Measurements from ENCODE around the gene GRPR. TPM values are rescaled to one million over a fixed set of nuclear protein-coding genes. Genes with fewer than 3 reads are reported as not detected.
"Not testable (repeated sequence)": the region's sequence is repeated elsewhere in the genome, so short reads cannot be mapped to it uniquely, and the experiment has no call there.

GRPR gene
- total RNA-seq, 2 experiments from 2014 or later: not detected

- Mint-ChIP-seq H3K27ac (no peak overlapping the region), H3K4me3 (no peak overlapping the region), H3K4me1 (no peaks in the 10 kb centered on the region), H3K36me3 (no peaks in the 10 kb centered on the region), H3K9me3 (no peaks in the 10 kb centered on the region), H3K27me3 (peaks cover 8% of the 10 kb centered on the region)
- POLR2A ChIA-PET: no interaction called here
- DNase-seq (no peak), ATAC-seq (ENCODE audit: low read depth) (no peak)
These were observed 18.8 kb downstream of the GRPR start for GRCh38 chrX:16142246-16142558.

- Mint-ChIP-seq H3K36me3 (no peaks in the 10 kb centered on the region), H3K4me1 (no peaks in the 10 kb centered on the region), H3K9me3 (no peaks in the 10 kb centered on the region), H3K27ac (no peak overlapping the region), H3K27me3 (peaks cover 8% of the 10 kb centered on the region), H3K4me3 (no peak overlapping the region)
- DNase-seq (no peak), ATAC-seq (ENCODE audit: low read depth) (no peak)
- POLR2A ChIA-PET: no interaction called here
These were observed 20.6 kb downstream of the GRPR start for GRCh38 chrX:16143968-16144367.

DNA sequence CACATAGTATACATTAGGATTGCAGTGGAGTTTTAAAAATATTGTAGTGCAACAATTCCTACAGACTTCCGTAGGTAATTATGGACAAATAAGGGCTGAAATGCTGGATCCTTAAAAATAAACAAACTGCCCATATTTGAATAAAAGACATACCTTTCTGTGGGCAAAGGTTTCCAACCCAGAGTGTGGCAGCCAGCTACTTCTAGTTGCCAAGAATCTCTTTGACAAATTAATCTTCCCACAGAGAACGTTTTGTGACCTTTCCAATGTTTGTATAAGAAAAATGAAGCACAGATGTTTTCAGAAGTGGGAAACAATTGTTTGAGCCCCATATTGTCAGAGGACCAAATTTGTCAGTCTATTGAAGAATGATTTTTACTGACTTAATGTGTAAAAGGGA, 21.1 kb downstream of the GRPR start:
- ATAC-seq (ENCODE audit: low read depth) (no peak), DNase-seq (no peak)
- POLR2A ChIA-PET: no interaction called here
- Mint-ChIP-seq H3K4me3 (no peak overlapping the region), H3K9me3 (no peaks in the 10 kb centered on the region), H3K36me3 (no peaks in the 10 kb centered on the region), H3K4me1 (no peaks in the 10 kb centered on the region), H3K27ac (no peak overlapping the region), H3K27me3 (peaks cover 8% of the 10 kb centered on the region)

- H3K4me1 Mint-ChIP-seq; H3K4me3 Mint-ChIP-seq; ATAC-seq (ENCODE audit: low read depth); H3K9me3 Mint-ChIP-seq; H3K27me3 Mint-ChIP-seq; DNase-seq; H3K27ac Mint-ChIP-seq; H3K36me3 Mint-ChIP-seq; POLR2A ChIA-PET: not testable (repeated sequence)
These were observed 21.7 kb downstream of the GRPR start for GRCh38 chrX:16145093-16145492.

DNA sequence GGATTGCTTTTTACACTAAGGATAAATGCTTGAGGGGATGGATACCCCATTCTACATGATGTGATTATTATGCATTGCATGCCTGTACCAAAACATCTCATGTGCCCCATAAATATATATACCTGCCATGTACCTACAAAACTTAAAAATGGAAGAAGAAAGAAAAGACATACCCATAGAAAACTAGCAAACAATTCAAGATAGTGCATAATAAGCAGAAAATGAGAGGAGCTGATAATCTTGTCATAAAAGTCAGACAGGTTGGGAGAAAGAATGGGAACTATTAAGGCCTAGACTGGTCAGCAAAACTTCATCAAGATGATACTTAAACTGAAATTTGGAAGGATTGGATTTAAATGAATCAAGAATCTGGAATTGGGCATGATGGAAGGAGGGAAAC, 22.3 kb downstream of the GRPR start:
- POLR2A ChIA-PET: no interaction called here
- H3K4me3 Mint-ChIP-seq: no peak overlapping the region
- no peaks in the 10 kb centered on the region for H3K36me3 Mint-ChIP-seq
- ATAC-seq (ENCODE audit: low read depth) (no peak), DNase-seq (no peak)
- no peaks in the 10 kb centered on the region for H3K9me3 Mint-ChIP-seq
- peaks cover 8% of the 10 kb centered on the region for H3K27me3 Mint-ChIP-seq
- H3K27ac Mint-ChIP-seq: no peak overlapping the region
- H3K4me1 Mint-ChIP-seq: no peaks in the 10 kb centered on the region

- no peak for ATAC-seq (ENCODE audit: low read depth)
- H3K36me3 Mint-ChIP-seq: no peaks in the 10 kb centered on the region
- no peak for DNase-seq
- no peaks in the 10 kb centered on the region for H3K9me3 Mint-ChIP-seq
- no peak overlapping the region for H3K27ac Mint-ChIP-seq
- no peak overlapping the region for H3K4me3 Mint-ChIP-seq
- H3K4me1 Mint-ChIP-seq: no peaks in the 10 kb centered on the region
- peaks cover 3% of the 10 kb centered on the region for H3K27me3 Mint-ChIP-seq
- POLR2A ChIA-PET: no interaction called here
These were observed 25.5 kb downstream of the GRPR start for GRCh38 chrX:16148896-16149295.

GRCh38 chrX:16155581-16156096, 32.3 kb downstream of the GRPR start:
- POLR2A ChIA-PET: no interaction called here
- H3K27ac Mint-ChIP-seq: no peak overlapping the region
- H3K4me3 Mint-ChIP-seq: no peak overlapping the region
- H3K36me3 Mint-ChIP-seq: no peaks in the 10 kb centered on the region
- no peak for DNase-seq
- no peak for ATAC-seq (ENCODE audit: low read depth)
- H3K27me3 Mint-ChIP-seq: no peaks in the 10 kb centered on the region
- peaks cover 1% of the 10 kb centered on the region for H3K9me3 Mint-ChIP-seq
- H3K4me1 Mint-ChIP-seq: no peaks in the 10 kb centered on the region

DNA sequence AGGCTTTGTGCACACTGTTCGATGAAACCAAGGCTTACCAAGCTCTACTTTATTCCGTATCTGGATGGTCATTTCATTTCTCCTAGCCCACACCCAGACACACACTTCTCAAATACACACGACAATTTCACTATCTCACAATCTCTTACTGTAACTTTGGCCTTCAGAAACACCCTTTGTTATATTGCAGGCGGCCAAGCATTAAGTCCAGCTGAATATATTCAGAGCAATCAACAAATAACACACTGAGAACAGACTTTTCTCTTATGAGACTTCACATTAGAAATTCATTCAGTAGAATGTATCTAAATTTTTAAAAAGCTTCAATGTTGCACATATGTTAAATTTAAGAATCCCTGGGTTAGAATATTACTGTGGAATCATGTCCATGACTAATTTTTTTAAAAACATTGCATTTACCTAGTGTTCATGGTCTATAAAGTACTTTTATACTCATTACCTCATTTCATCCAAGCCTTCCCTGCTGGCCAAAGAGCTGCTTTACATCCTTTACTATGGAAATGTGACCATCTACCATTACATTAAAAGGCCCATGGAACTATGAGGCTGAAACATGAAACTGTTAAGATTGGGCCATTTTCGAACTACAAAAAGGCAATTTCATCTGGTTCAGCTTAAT, 33.4 kb downstream of the GRPR start:
- Mint-ChIP-seq H3K4me1 (no peaks in the 10 kb centered on the region), H3K9me3 (peaks cover 1% of the 10 kb centered on the region), H3K4me3 (no peak overlapping the region), H3K27ac (no peak overlapping the region), H3K36me3 (no peaks in the 10 kb centered on the region), H3K27me3 (no peaks in the 10 kb centered on the region)
- no peak for DNase-seq
- no peak for ATAC-seq (ENCODE audit: low read depth)
- POLR2A ChIA-PET: no interaction called here

DNA sequence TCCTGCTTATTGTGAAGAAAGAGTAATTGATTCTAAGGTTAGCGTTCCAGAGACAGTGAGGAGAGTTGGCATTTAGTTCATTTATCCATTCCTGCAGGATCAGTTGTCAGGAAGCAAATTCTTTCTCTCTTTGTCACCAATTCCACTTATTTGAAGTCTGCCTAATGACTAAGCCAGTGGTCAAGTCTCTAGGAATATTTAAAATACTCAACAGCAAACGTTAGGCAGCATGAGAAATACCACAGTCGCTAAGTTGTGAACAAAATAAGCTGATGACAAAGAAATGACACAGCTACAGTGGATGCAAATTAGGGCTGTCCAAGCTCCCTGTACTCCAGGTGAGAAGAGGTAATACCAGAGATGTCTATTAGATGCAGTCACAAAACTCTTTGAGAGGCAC, 37.4 kb downstream of the GRPR start:
- no peak for DNase-seq
- H3K27ac Mint-ChIP-seq: no peak overlapping the region
- H3K27me3 Mint-ChIP-seq: no peaks in the 10 kb centered on the region
- no peaks in the 10 kb centered on the region for H3K36me3 Mint-ChIP-seq
- H3K9me3 Mint-ChIP-seq: no peaks in the 10 kb centered on the region
- ATAC-seq (ENCODE audit: low read depth): no peak
- POLR2A ChIA-PET: no interaction called here
- no peaks in the 10 kb centered on the region for H3K4me1 Mint-ChIP-seq
- H3K4me3 Mint-ChIP-seq: no peak overlapping the region

DNA sequence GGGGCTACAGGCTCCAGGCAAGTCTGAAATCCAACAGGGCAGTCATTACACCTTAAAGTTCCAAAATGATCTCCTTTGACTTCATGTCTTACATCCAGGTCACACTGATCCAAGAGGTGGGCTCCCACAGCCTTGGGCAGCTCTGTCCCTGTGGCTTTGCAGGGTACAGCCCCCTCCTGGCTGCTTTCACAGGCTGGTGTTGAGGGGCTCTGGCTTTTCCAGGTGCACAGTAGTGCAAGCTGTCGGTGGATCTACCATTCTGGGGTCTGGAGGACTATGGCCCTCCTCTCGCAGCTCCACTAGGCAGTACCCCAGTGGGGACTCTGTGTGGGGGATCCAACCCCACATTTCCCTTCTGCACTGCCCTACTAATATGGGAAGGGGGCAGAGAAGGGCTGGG, 37.8 kb downstream of the GRPR start:
- H3K9me3 Mint-ChIP-seq; H3K36me3 Mint-ChIP-seq; H3K4me1 Mint-ChIP-seq; ATAC-seq (ENCODE audit: low read depth); H3K27me3 Mint-ChIP-seq; DNase-seq; H3K4me3 Mint-ChIP-seq; H3K27ac Mint-ChIP-seq; POLR2A ChIA-PET: not testable (repeated sequence)

DNA sequence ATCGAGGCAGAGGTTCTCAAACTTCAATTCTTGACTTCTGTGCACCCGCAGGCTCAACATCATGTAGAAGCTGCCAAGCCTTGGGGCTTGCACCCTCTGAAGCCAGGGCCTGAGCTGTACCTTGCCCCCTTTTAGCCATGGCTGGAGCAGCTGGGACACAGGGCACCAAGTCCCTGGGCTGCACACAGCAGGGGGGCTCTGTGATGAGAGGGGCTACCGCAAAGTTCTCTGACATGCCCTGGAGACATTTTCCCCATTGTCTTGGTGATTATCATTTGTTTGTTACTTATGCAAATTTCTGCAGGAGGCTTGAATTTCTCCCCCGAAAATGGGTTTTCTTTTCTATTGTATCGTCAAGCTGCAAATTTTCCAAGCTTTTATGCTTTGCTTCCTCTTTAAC, 39.0 kb downstream of the GRPR start:
- Mint-ChIP-seq H3K4me1 (no peaks in the 10 kb centered on the region), H3K36me3 (no peaks in the 10 kb centered on the region), H3K27me3 (no peaks in the 10 kb centered on the region), H3K4me3 (no peak overlapping the region), H3K27ac (no peak overlapping the region), H3K9me3 (no peaks in the 10 kb centered on the region)
- POLR2A ChIA-PET: no interaction called here
- no peak for ATAC-seq (ENCODE audit: low read depth)
- DNase-seq: no peak

DNA sequence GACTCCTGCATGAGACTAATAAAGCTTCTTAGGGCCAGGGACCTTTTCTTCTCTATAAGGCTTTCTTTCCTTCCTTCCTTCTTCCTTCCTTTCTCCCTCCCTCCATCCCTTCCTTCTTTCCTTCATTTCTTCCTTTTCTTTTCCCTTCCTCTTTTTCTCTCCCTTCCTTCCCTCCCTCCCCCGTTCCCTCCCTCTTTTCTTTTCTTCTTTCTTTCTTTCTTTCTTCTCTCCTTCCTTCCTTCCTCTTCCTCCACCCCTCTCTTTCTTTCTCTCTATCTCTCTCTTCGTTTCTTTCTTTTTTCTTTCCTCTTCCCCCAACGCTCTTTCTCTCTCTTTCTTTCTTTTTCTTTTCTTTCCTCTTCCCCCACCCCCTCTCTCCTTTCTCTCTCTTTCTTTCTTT, 41.4 kb downstream of the GRPR start:
- H3K36me3 Mint-ChIP-seq: no peaks in the 10 kb centered on the region
- POLR2A ChIA-PET: no interaction called here
- no peaks in the 10 kb centered on the region for H3K27me3 Mint-ChIP-seq
- H3K4me3 Mint-ChIP-seq: no peak overlapping the region
- no peak for DNase-seq
- no peak overlapping the region for H3K27ac Mint-ChIP-seq
- no peak for ATAC-seq (ENCODE audit: low read depth)
- no peaks in the 10 kb centered on the region for H3K9me3 Mint-ChIP-seq
- H3K4me1 Mint-ChIP-seq: no peaks in the 10 kb centered on the region

DNA sequence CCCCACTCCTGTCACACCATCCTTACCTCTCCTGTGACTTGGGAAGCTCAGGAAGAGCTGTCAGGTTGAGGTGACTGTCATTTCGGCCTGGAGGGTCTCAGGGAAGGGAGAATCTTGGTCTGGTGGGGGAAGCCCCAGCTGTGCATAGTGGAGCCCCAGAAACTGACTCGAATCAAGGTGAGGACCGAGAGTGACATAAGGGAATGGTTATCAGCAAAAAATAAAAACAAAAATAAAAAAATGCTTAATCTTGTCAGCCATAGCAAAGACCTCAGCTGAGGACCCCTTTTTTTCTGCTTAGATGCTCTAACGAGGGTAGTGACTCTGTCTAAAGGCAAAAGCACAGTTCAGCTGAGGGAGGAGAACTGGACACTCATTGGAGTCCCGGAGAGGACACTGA, 43.8 kb downstream of the GRPR start, which contains the start of gene MAGEB17:
TSS of gene MAGEB17 (plus strand) at position 301 of the 400 bp plus-strand sequence. CDS start 2,902 bp downstream, outside the sequence.
- POLR2A ChIA-PET: no interaction called here
- DNase-seq (no peak), ATAC-seq (ENCODE audit: low read depth) (no peak)
- Mint-ChIP-seq H3K27me3 (no peaks in the 10 kb centered on the region), H3K36me3 (no peaks in the 10 kb centered on the region), H3K4me1 (no peaks in the 10 kb centered on the region), H3K9me3 (no peaks in the 10 kb centered on the region), H3K27ac (no peak within 1 kb of the TSS), H3K4me3 (no peak within 1 kb of the TSS)

DNA sequence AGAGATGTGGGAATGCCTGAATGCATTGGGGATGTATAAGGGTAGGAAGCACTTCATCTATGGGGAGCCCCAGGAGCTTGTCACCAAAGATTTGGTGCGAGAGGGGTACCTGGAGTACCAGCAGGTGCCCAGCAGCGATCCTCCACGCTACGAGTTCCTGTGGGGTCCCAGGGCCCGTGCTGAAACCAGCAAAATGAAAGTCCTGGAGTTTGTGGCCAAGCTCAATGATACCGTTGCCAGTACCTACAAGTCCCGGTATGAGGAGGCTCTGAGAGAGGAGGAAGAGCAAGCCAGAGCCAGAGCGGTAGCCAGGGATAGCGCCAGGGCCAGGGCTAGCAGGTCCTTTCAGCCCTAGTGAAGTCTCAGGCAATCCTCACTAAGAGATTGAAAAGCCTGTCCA, 47.7 kb downstream of the GRPR start:
- no peaks in the 10 kb centered on the region for H3K9me3 Mint-ChIP-seq
- H3K4me1 Mint-ChIP-seq: no peaks in the 10 kb centered on the region
- POLR2A ChIA-PET: no interaction called here
- H3K27ac Mint-ChIP-seq: no peak overlapping the region
- H3K4me3 Mint-ChIP-seq: no peak overlapping the region
- DNase-seq (no peak), ATAC-seq (ENCODE audit: low read depth) (no peak)
- H3K27me3 Mint-ChIP-seq: no peaks in the 10 kb centered on the region
- no peaks in the 10 kb centered on the region for H3K36me3 Mint-ChIP-seq

DNA sequence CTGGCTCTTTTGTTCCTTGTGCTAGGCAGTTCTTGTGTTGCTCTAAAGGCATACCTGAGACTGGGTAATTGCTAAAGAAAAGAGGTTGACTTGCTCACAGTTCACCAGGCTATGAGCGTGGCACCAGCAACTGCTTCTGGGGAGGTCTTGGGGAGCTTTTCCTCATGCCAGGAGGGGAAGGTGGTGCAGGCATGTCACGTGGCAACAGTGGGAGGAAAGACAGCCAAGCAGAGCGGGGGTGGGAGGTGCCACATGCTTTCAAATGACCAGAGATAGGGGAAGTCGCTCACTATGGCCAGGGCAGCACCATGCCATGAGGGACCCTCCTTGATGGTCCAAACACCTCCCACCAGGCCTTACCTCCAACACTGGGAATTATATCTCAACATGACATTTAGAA, 48.6 kb downstream of the GRPR start:
- H3K4me1 Mint-ChIP-seq: no peaks in the 10 kb centered on the region
- POLR2A ChIA-PET: no interaction called here
- no peaks in the 10 kb centered on the region for H3K9me3 Mint-ChIP-seq
- DNase-seq: no peak
- H3K27ac Mint-ChIP-seq: no peak overlapping the region
- no peak for ATAC-seq (ENCODE audit: low read depth)
- H3K27me3 Mint-ChIP-seq: peaks cover 2% of the 10 kb centered on the region
- no peaks in the 10 kb centered on the region for H3K36me3 Mint-ChIP-seq
- no peak overlapping the region for H3K4me3 Mint-ChIP-seq

Measured in activated naive CD8-positive, alpha-beta T cell treated with anti-CD3 and anti-CD28 coated beads, Interleukin-2, amount 10 ng/mL, durations not matched to agents 7 days and 5 days (primary cell).